ENCODE data around the gene PFAS. TPM values are rescaled to one million over a fixed set of nuclear protein-coding genes. Genes with fewer than 3 reads are reported as not detected.

Gene PFAS
- total and polyA plus RNA-seq, 7 donors: 1.4 to 22.2 (median 4.9) TPM

Other genes with a start within 250 kb of the PFAS start
- not detected for gene GUCY2D, start 246.7 kb upstream of the PFAS start, total RNA-seq
- gene GUCY2D, start 246.7 kb upstream of the PFAS start, polyA plus RNA-seq: under 1 TPM in 1 of 3 donors, not detected in 2; 0.04 TPM
- 1 to 10 TPM; 2.8 to 5.3 (median 4.3) TPM for gene ALOX15B, start 210.2 kb upstream of the PFAS start, total RNA-seq
- gene ALOX15B, start 210.2 kb upstream of the PFAS start, polyA plus RNA-seq: 1 to 10 TPM; 1.2 to 3.2 (median 1.8) TPM
- not detected for gene ALOX12B, start 161.6 kb upstream of the PFAS start, total RNA-seq
- under 1 TPM in 1 of 3 donors, not detected in 2; 0.52 TPM for gene ALOX12B, start 161.6 kb upstream of the PFAS start, polyA plus RNA-seq
- not detected for gene ALOXE3, start 130.8 kb upstream of the PFAS start, total RNA-seq
- under 1 TPM in 1 of 3 donors, not detected in 2; 0.17 TPM for gene ALOXE3, start 130.8 kb upstream of the PFAS start, polyA plus RNA-seq
- gene HES7, start 125.2 kb upstream of the PFAS start, total RNA-seq: not detected
- gene HES7, start 125.2 kb upstream of the PFAS start, polyA plus RNA-seq: under 1 TPM in 1 of 3 donors, not detected in 2; 0.16 TPM
- gene PER1, start 96.9 kb upstream of the PFAS start, total RNA-seq: 100 to 1,000 TPM in 2 of 4 donors, 10 to 100 TPM in 2; 60.3 to 153 (median 84.5) TPM
- gene PER1, start 96.9 kb upstream of the PFAS start, polyA plus RNA-seq: 10 to 100 TPM; 30.5 to 67.7 (median 34.2) TPM
- gene VAMP2, start 86.3 kb upstream of the PFAS start, total RNA-seq: 10 to 100 TPM; 20.4 to 29.6 (median 27.3) TPM
- gene VAMP2, start 86.3 kb upstream of the PFAS start, polyA plus RNA-seq: 10 to 100 TPM; 37.7 to 57.1 (median 54.9) TPM
- gene TMEM107, start 72.9 kb upstream of the PFAS start, total RNA-seq: 10 to 100 TPM in 3 of 4 donors, 1 to 10 TPM in 1; 8.3 to 61.7 (median 20.6) TPM
- gene TMEM107, start 72.9 kb upstream of the PFAS start, polyA plus RNA-seq: 10 to 100 TPM in 1 of 3 donors, 1 to 10 TPM in 2; 4.6 to 20.8 (median 7.2) TPM
- gene BORCS6, start 59.1 kb upstream of the PFAS start, total RNA-seq: 10 to 100 TPM in 3 of 4 donors, 1 to 10 TPM in 1; 7.7 to 17.7 (median 15.8) TPM
- 10 to 100 TPM in 2 of 3 donors, 1 to 10 TPM in 1; 9.2 to 14.6 (median 10.8) TPM for gene BORCS6, start 59.1 kb upstream of the PFAS start, polyA plus RNA-seq
- gene AURKB, start 38.7 kb upstream of the PFAS start, total RNA-seq: 1 to 10 TPM in 2 of 4 donors, not detected in 2; 1.4 to 3.3 TPM
- gene AURKB, start 38.7 kb upstream of the PFAS start, polyA plus RNA-seq: 10 to 100 TPM in 2 of 3 donors, 1 to 10 TPM in 1; 1.8 to 45.6 (median 12.7) TPM
- 10 to 100 TPM; 14.6 to 19.9 (median 16.7) TPM for gene CTC1, start 1.2 kb upstream of the PFAS start, total RNA-seq
- 10 to 100 TPM in 2 of 3 donors, 1 to 10 TPM in 1; 3.7 to 34.2 (median 13.2) TPM for gene CTC1, start 1.2 kb upstream of the PFAS start, polyA plus RNA-seq
- 10 to 100 TPM; 27.1 to 46.6 (median 30.8) TPM for gene RANGRF, start 39.4 kb downstream of the PFAS start, total RNA-seq
- gene RANGRF, start 39.4 kb downstream of the PFAS start, polyA plus RNA-seq: 10 to 100 TPM; 20.8 to 44.8 (median 24.6) TPM
- 1 to 10 TPM; 1.8 to 5.0 (median 4.2) TPM for gene SLC25A35, start 46.1 kb downstream of the PFAS start, total RNA-seq
- 1 to 10 TPM; 3.6 to 8.5 (median 4.9) TPM for gene SLC25A35, start 46.1 kb downstream of the PFAS start, polyA plus RNA-seq
- gene ARHGEF15, start 61.0 kb downstream of the PFAS start, total RNA-seq: 1 to 10 TPM; 1.1 to 4.9 (median 2.8) TPM
- gene ARHGEF15, start 61.0 kb downstream of the PFAS start, polyA plus RNA-seq: 1 to 10 TPM in 2 of 3 donors, under 1 TPM in 1; 0.46 to 8.9 (median 1.2) TPM
- not detected for gene ODF4, start 90.6 kb downstream of the PFAS start, total RNA-seq
- not detected for gene ODF4, start 90.6 kb downstream of the PFAS start, polyA plus RNA-seq
- gene RPL26, start 133.9 kb downstream of the PFAS start, total RNA-seq: 1,000 to 10,000 TPM; 3,681 to 6,264 (median 5,219) TPM
- gene RPL26, start 133.9 kb downstream of the PFAS start, polyA plus RNA-seq: 1,000 to 10,000 TPM; 3,816 to 6,374 (median 4,477) TPM
- gene RNF222, start 148.5 kb downstream of the PFAS start, total RNA-seq: not detected
- gene RNF222, start 148.5 kb downstream of the PFAS start, polyA plus RNA-seq: under 1 TPM in 1 of 3 donors, not detected in 2; 0.03 TPM
- gene NDEL1, start 186.6 kb downstream of the PFAS start, total RNA-seq: 10 to 100 TPM; 34.9 to 56.8 (median 49.4) TPM
- 10 to 100 TPM; 31.3 to 41.4 (median 37.2) TPM for gene NDEL1, start 186.6 kb downstream of the PFAS start, polyA plus RNA-seq